HG02610 (cell line): Measurements from ENCODE around the gene PRDM15.

Experiments used
- ATAC-seq: cut with Tn5 transposase; IDR thresholded peaks from one replicate; pipeline ENCODE4 v1.9.1; 2021; ENCODE audit warnings: mild to moderate bottlenecking, moderate library complexity; ENCODE audit not compliant: unreplicated experiment

Gene PRDM15

GRCh38 chr21:41846536-41846935 is 32.6 kb downstream of the PRDM15 start:
- ATAC-seq: no peak

- ATAC-seq: no peak
Measured at GRCh38 chr21:41846033-41846317, 33.2 kb downstream of the PRDM15 start.

- ATAC-seq: no peak
Measured at GRCh38 chr21:41845310-41846032, 33.7 kb downstream of the PRDM15 start.

GRCh38 chr21:41843584-41843983 is 35.6 kb downstream of the PRDM15 start:
- ATAC-seq: no peak

GRCh38 chr21:41840880-41841279 is 38.3 kb downstream of the PRDM15 start:
- ATAC-seq: no peak

- ATAC-seq: no peak
Measured at GRCh38 chr21:41839387-41840000, 39.6 kb downstream of the PRDM15 start.

- ATAC-seq: no peak
Measured at GRCh38 chr21:41837756-41838297, 41.3 kb downstream of the PRDM15 start.

- no peak for ATAC-seq
Measured at GRCh38 chr21:41836166-41837015, 42.8 kb downstream of the PRDM15 start.

- no peak for ATAC-seq
Measured at GRCh38 chr21:41835711-41836154, 43.4 kb downstream of the PRDM15 start.

GRCh38 chr21:41834926-41835663 is 44.0 kb downstream of the PRDM15 start:
- no peak for ATAC-seq

GRCh38 chr21:41834252-41834925 is 44.8 kb downstream of the PRDM15 start:
- no peak for ATAC-seq

- peak; percentile 64 for ATAC-seq
Measured at GRCh38 chr21:41833497-41834115, 45.5 kb downstream of the PRDM15 start.

GRCh38 chr21:41832596-41833496 is 46.3 kb downstream of the PRDM15 start:
- peak; percentile 74 for ATAC-seq

- no peak for ATAC-seq
Measured at GRCh38 chr21:41831866-41832595, 47.1 kb downstream of the PRDM15 start.

GRCh38 chr21:41831453-41831831 is 47.7 kb downstream of the PRDM15 start:
- ATAC-seq: no peak

GRCh38 chr21:41830764-41831452 is 48.2 kb downstream of the PRDM15 start:
- no peak for ATAC-seq

- no peak for ATAC-seq
Measured at GRCh38 chr21:41830145-41830707, 48.9 kb downstream of the PRDM15 start.
